Measurements from ENCODE around the gene RTN4RL2. TPM values are rescaled to one million over a fixed set of nuclear protein-coding genes. Genes with fewer than 3 reads are reported as not detected.

RTN4RL2 gene
- total RNA-seq, 4 donors from 2014 or later, result 0.12 to 2.3 (median 0.27) TPM; not detected in 1

DNA sequence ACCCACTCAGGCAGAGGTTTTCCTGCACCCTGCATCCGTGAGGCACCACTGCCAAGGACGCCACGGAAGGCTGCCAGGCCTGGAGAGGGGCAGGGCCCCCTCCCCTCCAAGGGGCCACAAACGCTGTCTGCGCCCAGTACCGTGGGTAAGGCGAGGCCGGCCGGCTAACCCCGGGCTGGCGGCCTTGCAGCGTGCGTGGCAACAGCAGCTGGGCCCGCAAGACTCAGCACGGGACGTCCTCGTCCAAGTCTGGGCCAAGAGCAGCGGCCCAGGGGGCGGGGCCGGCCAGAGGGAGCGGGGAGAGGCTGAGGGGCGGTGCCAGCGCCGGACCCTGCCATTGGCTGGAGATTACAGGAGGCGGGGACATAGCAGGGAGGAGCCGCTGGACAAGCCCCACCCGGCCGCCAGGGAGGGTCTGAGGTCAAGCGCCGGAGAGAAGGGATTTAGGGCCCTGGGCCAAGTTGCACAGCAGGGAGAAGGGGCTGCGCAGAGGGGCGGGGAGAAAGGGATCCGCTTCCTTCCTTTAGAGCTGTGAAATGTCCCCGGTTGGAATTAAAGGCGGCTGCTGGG is 39.2 kb downstream of the RTN4RL2 start:
- ATAC-seq, result peak; percentile 99
- H3K9me3 ChIP-seq, result no peaks in the 10 kb centered on the region
- H3K36me3 ChIP-seq, result peaks cover 0 to 50% of the 10 kb centered on the region in 2 donors
- H3K4me3 ChIP-seq, result peak overlapping the region in 1 of 2 donors; percentile 38
- H3K27me3 ChIP-seq, result no peaks in the 10 kb centered on the region
- TF ChIP-seq, protein P1, sequence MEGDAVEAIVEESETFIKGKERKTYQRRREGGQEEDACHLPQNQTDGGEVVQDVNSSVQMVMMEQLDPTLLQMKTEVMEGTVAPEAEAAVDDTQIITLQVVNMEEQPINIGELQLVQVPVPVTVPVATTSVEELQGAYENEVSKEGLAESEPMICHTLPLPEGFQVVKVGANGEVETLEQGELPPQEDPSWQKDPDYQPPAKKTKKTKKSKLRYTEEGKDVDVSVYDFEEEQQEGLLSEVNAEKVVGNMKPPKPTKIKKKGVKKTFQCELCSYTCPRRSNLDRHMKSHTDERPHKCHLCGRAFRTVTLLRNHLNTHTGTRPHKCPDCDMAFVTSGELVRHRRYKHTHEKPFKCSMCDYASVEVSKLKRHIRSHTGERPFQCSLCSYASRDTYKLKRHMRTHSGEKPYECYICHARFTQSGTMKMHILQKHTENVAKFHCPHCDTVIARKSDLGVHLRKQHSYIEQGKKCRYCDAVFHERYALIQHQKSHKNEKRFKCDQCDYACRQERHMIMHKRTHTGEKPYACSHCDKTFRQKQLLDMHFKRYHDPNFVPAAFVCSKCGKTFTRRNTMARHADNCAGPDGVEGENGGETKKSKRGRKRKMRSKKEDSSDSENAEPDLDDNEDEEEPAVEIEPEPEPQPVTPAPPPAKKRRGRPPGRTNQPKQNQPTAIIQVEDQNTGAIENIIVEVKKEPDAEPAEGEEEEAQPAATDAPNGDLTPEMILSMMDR (IDR thresholded peaks at IDR 0.05), result peak in 2 of 4 experiments; percentile 12 to 32
- TF ChIP-seq POLR2AphosphoS5 (IDR thresholded peaks at IDR 0.05) (peak; percentile 73), POLR2A (IDR thresholded peaks at IDR 0.05) (peak; percentile 13 to 25), EP300 (IDR thresholded peaks at IDR 0.05) (no peak)
- H3K4me1 ChIP-seq, result peaks cover 0 to 42% (median 14%) of the 10 kb centered on the region in 3 donors
- H3K27ac ChIP-seq, result peak overlapping the region; percentile 69 to 89 (median 82)
- WGBS, 2 donors (ENCODE audit: low coverage in 1 of 2), result 0 to 14% methylated on average over 2 to 3 of the region's 35 CpGs

DNA sequence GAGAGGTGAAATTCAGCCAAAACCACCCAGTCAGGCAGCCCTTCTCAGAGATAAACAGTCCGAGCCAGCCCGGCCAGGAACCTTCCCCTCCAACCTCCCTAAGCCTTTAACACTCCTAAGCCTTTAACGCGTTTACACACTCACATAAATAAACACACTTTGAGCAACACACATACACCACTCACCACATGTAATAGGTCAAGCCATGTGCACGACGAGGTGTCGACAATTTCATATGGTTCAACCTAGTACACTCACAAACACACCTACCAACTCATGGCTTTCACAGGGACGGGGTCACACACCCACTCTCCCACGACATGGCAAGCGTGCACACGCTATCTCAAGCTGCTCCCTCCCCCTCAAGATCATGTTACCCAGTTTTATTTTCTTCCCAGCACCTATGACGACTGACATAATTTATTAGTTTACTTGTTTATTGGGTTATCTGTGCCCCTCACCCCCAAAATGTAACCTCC is 39.7 kb downstream of the RTN4RL2 start:
- Histone ChIP-seq H3K4me1 (peaks cover 0 to 42% (median 14%) of the 10 kb centered on the region in 3 donors), H3K36me3 (peaks cover 0 to 52% of the 10 kb centered on the region in 2 donors), H3K9me3 (no peaks in the 10 kb centered on the region), H3K4me3 (peak overlapping the region in 1 of 2 donors; percentile 38), H3K27me3 (no peaks in the 10 kb centered on the region), H3K27ac (peak overlapping the region; percentile 69 to 89 (median 82))
- no peak for ATAC-seq
- 33 to 34% methylated on average over 7 to 8 of the region's 12 CpGs for WGBS, 2 donors (ENCODE audit: low coverage in 1 of 2)
- peak; percentile 67 for TF ChIP-seq POLR2AphosphoS5 (IDR thresholded peaks at IDR 0.05)
- TF ChIP-seq, protein P1 (IDR thresholded peaks at IDR 0.05), result no peak
- TF ChIP-seq EP300 (IDR thresholded peaks at IDR 0.05), result no peak
- TF ChIP-seq POLR2A (IDR thresholded peaks at IDR 0.05), result no peak

GRCh38 chr11:57500515-57500914 is 40.2 kb downstream of the RTN4RL2 start:
- no peak overlapping the region for H3K4me3 ChIP-seq
- H3K27me3 ChIP-seq, result no peaks in the 10 kb centered on the region
- ATAC-seq, result no peak
- H3K4me1 ChIP-seq, result peaks cover 0 to 42% (median 14%) of the 10 kb centered on the region in 3 donors
- peak overlapping the region; percentile 69 to 89 (median 82) for H3K27ac ChIP-seq
- peaks cover 0 to 52% of the 10 kb centered on the region in 2 donors for H3K36me3 ChIP-seq
- WGBS, 2 donors (ENCODE audit: low coverage in 1 of 2), result 0 to 71% methylated on average over 1 to 7 of the region's 8 CpGs
- TF ChIP-seq, protein P1 (IDR thresholded peaks at IDR 0.05), result no peak
- TF ChIP-seq POLR2A (IDR thresholded peaks at IDR 0.05) (no peak), EP300 (IDR thresholded peaks at IDR 0.05) (no peak), POLR2AphosphoS5 (IDR thresholded peaks at IDR 0.05) (no peak)
- no peaks in the 10 kb centered on the region for H3K9me3 ChIP-seq

- WGBS, 2 donors (ENCODE audit: low coverage in 1 of 2), result 83% methylated on average over 1 of the region's 15 CpGs; no CpG with 5 or more reads in 1 of the 2 donors
- H3K36me3 ChIP-seq, result peaks cover 0 to 51% of the 10 kb centered on the region in 2 donors
Observed at GRCh38 chr11:57500926-57501325, 40.6 kb downstream of the RTN4RL2 start.

More at GRCh38 chr11:57500926-57501325, 40.6 kb downstream of the RTN4RL2 start:
- peak overlapping the region in 3 of 4 donors; percentile 80 to 89 (median 84) for H3K27ac ChIP-seq
- no peaks in the 10 kb centered on the region for H3K27me3 ChIP-seq
- no peak overlapping the region for H3K4me3 ChIP-seq
- no peak for ATAC-seq
- peaks cover 0 to 42% (median 14%) of the 10 kb centered on the region in 3 donors for H3K4me1 ChIP-seq
- no peaks in the 10 kb centered on the region for H3K9me3 ChIP-seq
- TF ChIP-seq EP300 (IDR thresholded peaks at IDR 0.05), result no peak
- no peak for TF ChIP-seq POLR2A (IDR thresholded peaks at IDR 0.05)
- TF ChIP-seq, protein P1 (IDR thresholded peaks at IDR 0.05), result no peak

Data from gastroesophageal sphincter (tissue), 4 donors.